Fibroblast of lung (primary cell): Measurements from ENCODE around the gene C1orf94. TPM values are rescaled to one million over a fixed set of nuclear protein-coding genes. Genes with fewer than 3 reads are reported as not detected.

Experiments used
- DNase-seq, 2 donors: peaks; one replicate each; pipeline versions ENCODE4 v3.0.0 to v3.0.0-alpha.2; 2010; ENCODE audit warnings: low read depth in 2 of 2
- H2AFZ ChIP-seq: 2 replicates; pipeline ENCODE4 v1.5.1; 2012; ENCODE audit warnings: low read length, control low read depth, inconsistent platforms
- H3K27ac ChIP-seq: 2 replicates; pipeline ENCODE4 v1.5.1; 2011; ENCODE audit warnings: low read length, control low read depth; ENCODE audit not compliant: insufficient read depth
- H3K27me3 ChIP-seq: 2 replicates; pipeline ENCODE4 v1.5.1; 2011; ENCODE audit warnings: mild to moderate bottlenecking, low read length; ENCODE audit not compliant: control insufficient read depth, insufficient read depth
- H3K36me3 ChIP-seq: 2 replicates; pipeline ENCODE4 v1.5.1; 2011; ENCODE audit warnings: low read length; ENCODE audit not compliant: control insufficient read depth, insufficient read depth
- H3K4me1 ChIP-seq: 2 replicates; pipeline ENCODE4 v1.5.1; 2011; ENCODE audit warnings: low read length; ENCODE audit not compliant: control insufficient read depth, insufficient read depth; ENCODE audit errors: extremely low read depth
- H3K4me2 ChIP-seq: 2 replicates; pipeline ENCODE4 v1.5.1; 2011; ENCODE audit warnings: low read length, control low read depth; ENCODE audit not compliant: insufficient read depth; ENCODE audit errors: extremely low read depth
- H3K4me3 ChIP-seq, 4 experiments: fragments of 200-600 bp in 1 of 4; sonication (generic) in 1 of 4; replicated peaks in 1 of 4; 2 replicates each; pipeline ENCODE4 v1.5.1; 2011 to 2016; ENCODE audit warnings: low read length in 4 of 4, low read depth in 3 of 4, mild to moderate bottlenecking in 3 of 4, control low read depth in 2 of 4, inconsistent platforms in 1 of 4, mixed read lengths in 1 of 4; ENCODE audit not compliant: insufficient read depth in 1 of 4; ENCODE audit errors: control extremely low read depth in 1 of 4
- H3K79me2 ChIP-seq: 2 replicates; pipeline ENCODE4 v1.5.1; 2012; ENCODE audit warnings: mild to moderate bottlenecking, low read length, inconsistent platforms; ENCODE audit not compliant: control insufficient read depth, insufficient read depth
- H3K9ac ChIP-seq: 2 replicates; pipeline ENCODE4 v1.5.1; 2011; ENCODE audit warnings: mild to moderate bottlenecking, low read length, control low read depth; ENCODE audit not compliant: insufficient read depth
- H3K9me3 ChIP-seq: 2 replicates; pipeline ENCODE4 v1.5.1; 2012; ENCODE audit warnings: low read depth, low read length; ENCODE audit not compliant: control insufficient read depth, insufficient read depth
- H4K20me1 ChIP-seq: 2 replicates; pipeline ENCODE4 v1.5.1; 2011; ENCODE audit warnings: low read length; ENCODE audit not compliant: control insufficient read depth, insufficient read depth; ENCODE audit errors: extremely low read depth
- CTCF ChIP-seq, 2 donors: IDR thresholded peaks in 1 of 2; conservative IDR thresholded peaks in 1 of 2; 1 replicate in 1 of 2; 2 replicates in 1 of 2; pipeline ENCODE4 v1.5.1; 2011 to 2012; ENCODE audit warnings: low read length in 2 of 2, control low read depth in 1 of 2, inconsistent platforms in 1 of 2, low read depth in 1 of 2, mild to moderate bottlenecking in 1 of 2
- EZH2 ChIP-seq: IDR thresholded peaks from 2 replicates; pipeline ENCODE4 v1.5.1; 2012; ENCODE audit warnings: low read length, control low read depth, mild to moderate bottlenecking; ENCODE audit errors: missing control alignments
- polyA plus RNA-seq, 2 donors: library from polyadenylated mRNA; depleted of rRNA in 1 of 2; stranded (reverse) in 1 of 2; unstranded in 1 of 2; fragments of >200 nt; gene quantifications; 2 replicates each; pipeline ENCODE4 v1.2.1, GENCODE V29; 2011 to 2012; ENCODE audit warnings: missing spikeins in 1 of 2
- total RNA-seq: library from RNA; depleted of rRNA; stranded (reverse); fragments of >200 nt; gene quantifications from 2 replicates; pipeline ENCODE4 v1.2.1, GENCODE V29; 2014

Gene C1orf94
- total and polyA plus RNA-seq, 2 donors (not counting 1 experiment from before 2014, with no cell fraction given): under 0.01 to 0.02 TPM

GRCh38 chr1:34235594-34235993, 58.9 kb downstream of the C1orf94 start:
- no peak overlapping the region for H3K4me3 ChIP-seq
- DNase-seq: no peak
- H3K4me2 ChIP-seq: no peak overlapping the region
- H3K9ac ChIP-seq: no peak overlapping the region
- H3K9me3 ChIP-seq: no peaks in the 10 kb centered on the region
- H3K27me3 ChIP-seq: no peaks in the 10 kb centered on the region
- no peaks in the 10 kb centered on the region for H3K79me2 ChIP-seq
- H3K36me3 ChIP-seq: no peaks in the 10 kb centered on the region
- H4K20me1 ChIP-seq: no peaks in the 10 kb centered on the region
- H2AFZ ChIP-seq: no peak overlapping the region
- no peaks in the 10 kb centered on the region for H3K4me1 ChIP-seq
- no peak overlapping the region for H3K27ac ChIP-seq
- TF ChIP-seq EZH2 (no peak), CTCF (conservative IDR thresholded peaks at IDR 0.05 in 1 of 2, IDR thresholded peaks at IDR 0.05 in 1 of 2; ENCODE audit: low read depth in 1 of 2, low read length in 2 of 2) (no peak)

- H3K27me3 ChIP-seq: no peaks in the 10 kb centered on the region
- H3K9me3 ChIP-seq: no peaks in the 10 kb centered on the region
- H3K4me3 ChIP-seq: no peak overlapping the region
- no peak for DNase-seq
- H3K36me3 ChIP-seq: no peaks in the 10 kb centered on the region
- no peaks in the 10 kb centered on the region for H4K20me1 ChIP-seq
- no peak overlapping the region for H2AFZ ChIP-seq
- H3K9ac ChIP-seq: no peak overlapping the region
- H3K4me2 ChIP-seq: no peak overlapping the region
- TF ChIP-seq EZH2: no peak
- no peak for TF ChIP-seq CTCF (conservative IDR thresholded peaks at IDR 0.05 in 1 of 2, IDR thresholded peaks at IDR 0.05 in 1 of 2; ENCODE audit: low read depth in 1 of 2, low read length in 2 of 2)
- H3K27ac ChIP-seq: no peak overlapping the region
- H3K4me1 ChIP-seq: no peaks in the 10 kb centered on the region
- H3K79me2 ChIP-seq: no peaks in the 10 kb centered on the region
These were observed 59.4 kb downstream of the C1orf94 start for GRCh38 chr1:34236089-34236488.

GRCh38 chr1:34237151-34237815, 60.6 kb downstream of the C1orf94 start:
- Histone ChIP-seq H3K9ac (no peak overlapping the region), H2AFZ (no peak overlapping the region), H3K27ac (no peak overlapping the region), H3K4me2 (no peak overlapping the region), H3K4me3 (no peak overlapping the region), H3K9me3 (no peaks in the 10 kb centered on the region), H3K36me3 (no peaks in the 10 kb centered on the region), H3K27me3 (no peaks in the 10 kb centered on the region), H3K79me2 (no peaks in the 10 kb centered on the region), H3K4me1 (no peaks in the 10 kb centered on the region), H4K20me1 (no peaks in the 10 kb centered on the region)
- DNase-seq: no peak
- TF ChIP-seq EZH2: no peak
- no peak for TF ChIP-seq CTCF (conservative IDR thresholded peaks at IDR 0.05 in 1 of 2, IDR thresholded peaks at IDR 0.05 in 1 of 2; ENCODE audit: low read depth in 1 of 2, low read length in 2 of 2)
